Calu3 (cell line): Measurements from ENCODE around the gene GRAMD2B. TPM values are rescaled to one million over a fixed set of nuclear protein-coding genes. Genes with fewer than 3 reads are reported as not detected.

ENCODE experiments used
- BruUV-seq: library from RNA; stranded (reverse); fragments of 400-500 nt; replicated peaks from 2 replicates; lab custom pipeline; 2021; lab: Mats Ljungman, UMichigan
- CTCF ChIA-PET: fragments of 300-600 bp; sonication (Branson Sonifier 250); formaldehyde crosslinking; loops from one replicate; lab custom pipeline; 2022; ENCODE audit warnings: antibody characterized with exemption; lab: Charles Lee
- DNase-seq: peaks from one replicate; pipeline ENCODE4 v3.0.0; 2022
- H3K27ac Mint-ChIP-seq: one replicate; pipeline ENCODE4 v1.8.0; 2022; ENCODE audit warnings: mixed read lengths; ENCODE audit not compliant: unreplicated experiment
- H3K27me3 Mint-ChIP-seq: one replicate; pipeline ENCODE4 v1.8.0; 2022; ENCODE audit warnings: mixed read lengths; ENCODE audit not compliant: unreplicated experiment
- H3K36me3 Mint-ChIP-seq: one replicate; pipeline ENCODE4 v1.8.0; 2022; ENCODE audit warnings: mild to moderate bottlenecking, moderate library complexity, mixed read lengths; ENCODE audit not compliant: insufficient read depth, unreplicated experiment
- H3K4me1 Mint-ChIP-seq: one replicate; pipeline ENCODE4 v1.8.0; 2022; ENCODE audit warnings: mild to moderate bottlenecking, low read depth, mixed read lengths; ENCODE audit not compliant: unreplicated experiment
- H3K4me3 Mint-ChIP-seq: one replicate; pipeline ENCODE4 v1.8.0; 2022; ENCODE audit warnings: mild to moderate bottlenecking, low read depth, moderate library complexity, mixed read lengths; ENCODE audit not compliant: unreplicated experiment
- H3K9me3 Mint-ChIP-seq: one replicate; pipeline ENCODE4 v1.8.0; 2022; ENCODE audit warnings: low read depth, mixed read lengths; ENCODE audit not compliant: unreplicated experiment
- CTCF ChIP-seq: fragments of 200-600 bp; IDR thresholded peaks from one replicate; pipeline ENCODE4 v1.8.0; 2022; ENCODE audit warnings: antibody characterized with exemption; ENCODE audit not compliant: unreplicated experiment
- intact Hi-C: fragments of 100-400 bp; cut with micrococcal nuclease; formaldehyde crosslinking; loops from one replicate; pipeline ENCODE4 v1.10.0; 2022; ENCODE audit not compliant: unreplicated experiment
- total RNA-seq: library from RNA; stranded (reverse); gene quantifications from 2 replicates; pipeline ENCODE4 v1.2.3, GENCODE V29; 2022

Gene GRAMD2B
- total RNA-seq, 1 experiment from 2014 or later: 23.0 TPM

- no peak for DNase-seq
- CTCF ChIA-PET: no interaction called here
- no peaks in the 10 kb centered on the region for H3K4me1 Mint-ChIP-seq
- H3K4me3 Mint-ChIP-seq: no peak overlapping the region
- no peaks in the 10 kb centered on the region for H3K9me3 Mint-ChIP-seq
- no peak overlapping the region for H3K27ac Mint-ChIP-seq
- intact Hi-C loops: no loop called here
- BruUV-seq: no TSS peak
- no peak for TF ChIP-seq CTCF
- no peaks in the 10 kb centered on the region for H3K27me3 Mint-ChIP-seq
- no peaks in the 10 kb centered on the region for H3K36me3 Mint-ChIP-seq
These were observed 31.3 kb downstream of the GRAMD2B start for GRCh38 chr5:126454535-126454934.

- H3K36me3 Mint-ChIP-seq: no peaks in the 10 kb centered on the region
- no peak overlapping the region for H3K27ac Mint-ChIP-seq
- no peak overlapping the region for H3K4me3 Mint-ChIP-seq
- H3K27me3 Mint-ChIP-seq: no peaks in the 10 kb centered on the region
- no peaks in the 10 kb centered on the region for H3K9me3 Mint-ChIP-seq
- DNase-seq: no peak
- TF ChIP-seq CTCF: no peak
- H3K4me1 Mint-ChIP-seq: peaks cover 3% of the 10 kb centered on the region
- CTCF ChIA-PET: no interaction called here
- BruUV-seq: no TSS peak
- intact Hi-C loops: no loop called here
These were observed 32.1 kb downstream of the GRAMD2B start for GRCh38 chr5:126455264-126455663.

DNA sequence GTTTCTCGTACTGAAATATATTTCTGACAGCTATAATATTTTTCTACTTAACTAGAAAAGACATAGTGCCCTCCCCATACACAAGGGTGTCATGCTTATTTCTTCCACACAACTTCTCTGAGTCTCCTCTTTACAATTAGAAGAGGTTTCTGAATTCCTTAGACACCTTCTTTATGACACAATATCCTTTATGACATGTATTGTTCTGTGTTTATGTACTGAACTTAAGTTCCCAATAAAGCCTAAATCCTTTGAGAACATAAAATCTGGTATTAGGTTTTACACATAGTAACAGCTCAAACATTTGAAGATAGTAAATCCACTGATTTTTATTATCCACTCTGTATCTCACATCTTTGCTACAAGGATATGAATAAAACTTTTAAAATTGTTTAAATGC is 32.5 kb downstream of the GRAMD2B start:
- no peak overlapping the region for H3K4me3 Mint-ChIP-seq
- no peaks in the 10 kb centered on the region for H3K27me3 Mint-ChIP-seq
- TF ChIP-seq CTCF: no peak
- BruUV-seq: no TSS peak
- H3K27ac Mint-ChIP-seq: no peak overlapping the region
- CTCF ChIA-PET: no interaction called here
- H3K36me3 Mint-ChIP-seq: no peaks in the 10 kb centered on the region
- H3K9me3 Mint-ChIP-seq: no peaks in the 10 kb centered on the region
- intact Hi-C loops: no loop called here
- peaks cover 7% of the 10 kb centered on the region for H3K4me1 Mint-ChIP-seq
- no peak for DNase-seq

DNA sequence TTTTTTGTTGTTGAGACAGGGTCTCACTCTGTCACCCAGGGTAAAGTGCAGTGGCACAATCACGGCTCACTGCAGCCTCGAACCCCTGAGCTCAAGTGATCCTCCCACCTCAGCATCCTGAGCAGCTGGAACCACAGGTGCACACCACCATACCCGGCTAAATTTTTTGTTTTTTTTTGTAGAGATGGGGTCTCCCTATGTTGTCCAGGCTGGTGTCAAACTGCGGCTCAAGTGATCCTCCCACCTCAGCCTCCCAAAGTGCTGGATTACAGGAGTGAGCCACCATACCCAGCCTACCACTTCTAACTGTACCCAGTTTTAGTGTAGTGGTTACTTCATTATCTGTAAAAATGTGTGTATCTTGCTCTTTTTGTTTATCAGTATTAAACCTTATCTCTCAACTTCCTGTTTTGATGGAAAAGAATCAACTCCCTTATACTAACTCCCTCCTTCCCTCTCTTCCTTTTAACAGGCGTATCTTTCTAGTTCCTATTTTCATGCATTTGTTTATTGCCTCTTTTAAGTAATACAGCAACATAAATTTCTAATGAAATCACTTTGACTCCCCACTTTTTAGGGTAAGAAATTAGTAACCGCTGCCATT is 33.1 kb downstream of the GRAMD2B start:
- no peak overlapping the region for H3K4me3 Mint-ChIP-seq
- no TSS peak for BruUV-seq
- CTCF ChIA-PET: no interaction called here

More for the DNA sequence above, 33.1 kb downstream of the GRAMD2B start:
- Mint-ChIP-seq H3K27me3 (no peaks in the 10 kb centered on the region), H3K36me3 (no peaks in the 10 kb centered on the region), H3K9me3 (no peaks in the 10 kb centered on the region), H3K4me1 (peaks cover 13% of the 10 kb centered on the region), H3K27ac (no peak overlapping the region)
- DNase-seq: no peak
- TF ChIP-seq CTCF: no peak
- intact Hi-C loops: no loop called here
